ENCODE results near the gene NUDT16.

Gene NUDT16

DNA sequence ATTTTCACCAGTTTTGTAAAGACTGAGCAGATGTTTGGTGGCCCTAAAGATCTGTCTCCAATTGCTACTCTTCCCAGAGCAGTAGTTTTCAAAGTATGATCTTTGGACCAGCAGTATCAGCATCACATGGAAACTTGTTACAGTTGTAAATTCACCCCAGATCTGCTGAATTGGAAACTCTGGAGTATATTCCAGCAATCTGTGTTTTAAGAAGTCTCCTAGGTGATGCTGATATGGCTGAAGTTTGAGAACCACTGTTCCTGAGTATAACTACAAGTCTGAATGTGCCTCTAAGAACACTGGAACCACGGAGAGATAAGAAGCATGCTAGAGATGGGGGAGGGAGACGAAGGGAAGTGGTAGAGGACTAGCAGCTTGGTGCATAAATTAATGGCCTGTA, 45.7 kb downstream of the NUDT16 start:
- no peaks in the 10 kb centered on the region for H3K9me3 ChIP-seq (ENCODE audit: control insufficient read depth, insufficient read depth, low read depth, low read length)
- ChIA-PET CTCF (interaction anchor here (0.6 to 0.7 kb wide), 2 partner anchors 174 to 215 kb away, joined by 3 to 5 read pairs; no protein-coding TSS in a partner anchor), POLR2A (interaction anchor here (0.7 kb wide), 1 partner anchor 401 kb away, joined by 4 read pairs; the partner anchor contains the start of genes ASTE1 and NEK11)
- no peak overlapping the region for H3K4me3 ChIP-seq (ENCODE audit: low read depth, low read length)
- no peak overlapping the region for H3K27ac ChIP-seq (ENCODE audit: extremely low read depth, low read depth, low read length)
- TF ChIP-seq, protein P1, sequence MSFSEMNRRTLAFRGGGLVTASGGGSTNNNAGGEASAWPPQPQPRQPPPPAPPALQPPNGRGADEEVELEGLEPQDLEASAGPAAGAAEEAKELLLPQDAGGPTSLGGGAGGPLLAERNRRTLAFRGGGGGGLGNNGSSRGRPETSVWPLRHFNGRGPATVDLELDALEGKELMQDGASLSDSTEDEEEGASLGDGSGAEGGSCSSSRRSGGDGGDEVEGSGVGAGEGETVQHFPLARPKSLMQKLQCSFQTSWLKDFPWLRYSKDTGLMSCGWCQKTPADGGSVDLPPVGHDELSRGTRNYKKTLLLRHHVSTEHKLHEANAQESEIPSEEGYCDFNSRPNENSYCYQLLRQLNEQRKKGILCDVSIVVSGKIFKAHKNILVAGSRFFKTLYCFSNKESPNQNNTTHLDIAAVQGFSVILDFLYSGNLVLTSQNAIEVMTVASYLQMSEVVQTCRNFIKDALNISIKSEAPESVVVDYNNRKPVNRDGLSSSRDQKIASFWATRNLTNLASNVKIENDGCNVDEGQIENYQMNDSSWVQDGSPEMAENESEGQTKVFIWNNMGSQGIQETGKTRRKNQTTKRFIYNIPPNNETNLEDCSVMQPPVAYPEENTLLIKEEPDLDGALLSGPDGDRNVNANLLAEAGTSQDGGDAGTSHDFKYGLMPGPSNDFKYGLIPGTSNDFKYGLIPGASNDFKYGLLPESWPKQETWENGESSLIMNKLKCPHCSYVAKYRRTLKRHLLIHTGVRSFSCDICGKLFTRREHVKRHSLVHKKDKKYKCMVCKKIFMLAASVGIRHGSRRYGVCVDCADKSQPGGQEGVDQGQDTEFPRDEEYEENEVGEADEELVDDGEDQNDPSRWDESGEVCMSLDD (tag by site-specific recombination; IDR thresholded peaks at IDR 0.05), result no peak
- TF ChIP-seq ZNF48 (tag by site-specific recombination; IDR thresholded peaks at IDR 0.05) (no peak), ZNF292 (tag by site-specific recombination; IDR thresholded peaks at IDR 0.05; ENCODE audit: borderline replicate concordance, low read depth) (no peak), BCL11A (tag by site-specific recombination; IDR thresholded peaks at IDR 0.05; ENCODE audit: low read depth) (no peak), YY2 (tag by site-specific recombination; IDR thresholded peaks at IDR 0.05) (no peak), ZBTB49 (tag by site-specific recombination; IDR thresholded peaks at IDR 0.05; ENCODE audit: low read depth) (no peak), ZNF221 (tag by site-specific recombination; IDR thresholded peaks at IDR 0.05; ENCODE audit: borderline replicate concordance) (no peak), ZNF654 (tag by site-specific recombination; IDR thresholded peaks at IDR 0.05; ENCODE audit: low read depth) (no peak), ZNF555 (tag by site-specific recombination; conservative IDR thresholded peaks at IDR 0.05) (no peak), ZNF169 (tag by site-specific recombination; IDR thresholded peaks at IDR 0.05) (no peak)
- no peaks in the 10 kb centered on the region for H3K4me1 ChIP-seq (ENCODE audit: control insufficient read depth, insufficient read depth, low read length)
- H3K36me3 ChIP-seq (ENCODE audit: control insufficient read depth in 2 of 2, insufficient read depth in 1 of 2, low read length in 2 of 2), result no peaks in the 10 kb centered on the region

DNA sequence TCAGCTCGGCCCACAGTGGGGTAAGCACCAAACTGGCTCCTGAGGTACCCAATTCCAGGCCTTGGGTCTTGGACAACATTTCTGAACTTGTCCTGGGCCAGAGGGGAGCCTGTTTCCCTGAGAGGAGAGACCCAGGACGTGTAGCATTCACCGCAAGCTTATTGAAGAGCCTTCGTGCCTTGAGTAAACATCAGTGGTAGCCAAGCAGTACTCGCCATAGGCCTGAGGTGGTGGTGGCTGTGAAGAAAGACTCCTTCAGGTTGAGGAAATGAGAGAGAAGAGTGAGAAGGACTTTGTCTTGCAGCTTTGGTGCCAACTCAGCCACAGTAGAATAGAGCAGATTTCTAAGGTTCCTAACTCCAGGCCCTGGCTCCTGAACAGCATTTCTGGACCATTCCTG, 50.2 kb downstream of the NUDT16 start:
- H3K9me3 ChIP-seq (ENCODE audit: control insufficient read depth, insufficient read depth, low read depth, low read length), result no peaks in the 10 kb centered on the region
- no peaks in the 10 kb centered on the region for H3K36me3 ChIP-seq (ENCODE audit: control insufficient read depth in 2 of 2, insufficient read depth in 1 of 2, low read length in 2 of 2)
- TF ChIP-seq ZFP41 (tag by site-specific recombination; IDR thresholded peaks at IDR 0.05; ENCODE audit: borderline replicate concordance) (no peak), ZNF76 (tag by site-specific recombination; IDR thresholded peaks at IDR 0.05; ENCODE audit: borderline replicate concordance, low read depth) (no peak), ZNF239 (tag by site-specific recombination; IDR thresholded peaks at IDR 0.05) (no peak), ZNF433 (tag by site-specific recombination; IDR thresholded peaks at IDR 0.05; ENCODE audit: low read depth) (no peak), MYNN (tag by site-specific recombination; IDR thresholded peaks at IDR 0.05; ENCODE audit: borderline replicate concordance) (no peak), ZNF626 (tag by site-specific recombination; IDR thresholded peaks at IDR 0.05) (no peak), ZNF146 (tag by site-specific recombination; IDR thresholded peaks at IDR 0.05) (no peak), ZNF132 (tag by site-specific recombination; IDR thresholded peaks at IDR 0.05; ENCODE audit: borderline replicate concordance) (no peak), SALL2 (tag by site-specific recombination; IDR thresholded peaks at IDR 0.05; ENCODE audit: borderline replicate concordance) (no peak), ZNF114 (tag by site-specific recombination; IDR thresholded peaks at IDR 0.05) (no peak)
- TF ChIP-seq, protein P2, sequence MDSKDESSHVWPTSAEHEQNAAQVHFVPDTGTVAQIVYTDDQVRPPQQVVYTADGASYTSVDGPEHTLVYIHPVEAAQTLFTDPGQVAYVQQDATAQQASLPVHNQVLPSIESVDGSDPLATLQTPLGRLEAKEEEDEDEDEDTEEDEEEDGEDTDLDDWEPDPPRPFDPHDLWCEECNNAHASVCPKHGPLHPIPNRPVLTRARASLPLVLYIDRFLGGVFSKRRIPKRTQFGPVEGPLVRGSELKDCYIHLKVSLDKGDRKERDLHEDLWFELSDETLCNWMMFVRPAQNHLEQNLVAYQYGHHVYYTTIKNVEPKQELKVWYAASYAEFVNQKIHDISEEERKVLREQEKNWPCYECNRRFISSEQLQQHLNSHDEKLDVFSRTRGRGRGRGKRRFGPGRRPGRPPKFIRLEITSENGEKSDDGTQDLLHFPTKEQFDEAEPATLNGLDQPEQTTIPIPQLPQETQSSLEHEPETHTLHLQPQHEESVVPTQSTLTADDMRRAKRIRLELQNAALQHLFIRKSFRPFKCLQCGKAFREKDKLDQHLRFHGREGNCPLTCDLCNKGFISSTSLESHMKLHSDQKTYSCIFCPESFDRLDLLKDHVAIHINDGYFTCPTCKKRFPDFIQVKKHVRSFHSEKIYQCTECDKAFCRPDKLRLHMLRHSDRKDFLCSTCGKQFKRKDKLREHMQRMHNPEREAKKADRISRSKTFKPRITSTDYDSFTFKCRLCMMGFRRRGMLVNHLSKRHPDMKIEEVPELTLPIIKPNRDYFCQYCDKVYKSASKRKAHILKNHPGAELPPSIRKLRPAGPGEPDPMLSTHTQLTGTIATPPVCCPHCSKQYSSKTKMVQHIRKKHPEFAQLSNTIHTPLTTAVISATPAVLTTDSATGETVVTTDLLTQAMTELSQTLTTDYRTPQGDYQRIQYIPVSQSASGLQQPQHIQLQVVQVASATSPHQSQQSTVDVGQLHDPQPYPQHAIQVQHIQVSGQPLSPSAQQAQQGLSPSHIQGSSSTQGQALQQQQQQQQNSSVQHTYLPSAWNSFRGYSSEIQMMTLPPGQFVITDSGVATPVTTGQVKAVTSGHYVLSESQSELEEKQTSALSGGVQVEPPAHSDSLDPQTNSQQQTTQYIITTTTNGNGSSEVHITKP (tag by site-specific recombination; IDR thresholded peaks at IDR 0.05), result no peak
- no peaks in the 10 kb centered on the region for H3K4me1 ChIP-seq (ENCODE audit: control insufficient read depth, insufficient read depth, low read length)
- POLR2A ChIA-PET, result no interaction called here
- no peak overlapping the region for H3K27ac ChIP-seq (ENCODE audit: extremely low read depth, low read depth, low read length)
- CTCF ChIA-PET, result no interaction called here
- no peak overlapping the region for H3K4me3 ChIP-seq (ENCODE audit: low read depth, low read length)
